HG03575 (cell line): Measurements from ENCODE around the gene IGSF23.
"Not testable (repeated sequence)": the region's sequence is repeated elsewhere in the genome, so short reads cannot be mapped to it uniquely, and the experiment has no call there.

ENCODE experiments used
- ATAC-seq: cut with Tn5 transposase; IDR thresholded peaks from one replicate; pipeline ENCODE4 v1.9.1; 2021; ENCODE audit not compliant: unreplicated experiment, insufficient number of reproducible peaks, low FRiP score; ENCODE audit errors: extremely low read depth

IGSF23 gene

DNA sequence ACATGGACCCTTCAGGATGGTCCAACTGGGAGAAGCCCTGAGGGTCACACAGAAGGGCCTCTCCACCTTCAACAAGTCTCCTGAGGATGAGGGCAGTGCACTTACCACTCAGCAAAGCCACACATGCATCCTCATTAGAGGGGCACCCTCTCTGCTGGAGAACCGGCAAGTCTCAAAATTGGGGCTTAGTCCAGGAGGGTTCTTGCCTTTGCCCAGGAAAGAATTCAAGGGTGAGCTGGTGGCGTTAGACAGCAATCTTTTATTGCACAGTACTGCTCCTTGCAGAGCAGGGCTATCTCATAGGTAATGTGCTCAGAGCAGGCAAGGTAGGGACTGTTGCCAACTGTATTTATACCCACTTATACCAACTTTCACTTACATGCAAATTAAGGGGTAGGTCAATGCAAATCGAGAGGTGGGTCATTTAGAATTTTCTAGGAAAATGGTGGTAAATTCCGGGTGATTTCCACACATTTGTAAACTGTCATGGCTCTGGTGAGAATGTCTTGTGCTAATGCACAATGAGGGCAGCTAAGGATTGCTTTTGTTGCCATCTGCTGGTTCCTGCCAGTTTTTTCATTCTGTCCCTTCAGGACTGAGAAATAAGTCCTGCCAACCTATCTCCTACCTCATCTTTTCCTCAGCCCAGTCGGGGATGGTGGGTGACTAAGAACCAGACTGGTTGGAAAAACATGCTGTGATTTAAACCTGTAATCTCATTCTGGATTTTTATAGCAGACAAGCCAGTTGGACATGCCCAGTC is 27.8 kb upstream of the IGSF23 start:
- ATAC-seq: no peak

- no peak for ATAC-seq
Observed at GRCh38 chr19:44587963-44588770, 25.2 kb upstream of the IGSF23 start.

- ATAC-seq: no peak
Observed at GRCh38 chr19:44588771-44589112, 24.6 kb upstream of the IGSF23 start.

DNA sequence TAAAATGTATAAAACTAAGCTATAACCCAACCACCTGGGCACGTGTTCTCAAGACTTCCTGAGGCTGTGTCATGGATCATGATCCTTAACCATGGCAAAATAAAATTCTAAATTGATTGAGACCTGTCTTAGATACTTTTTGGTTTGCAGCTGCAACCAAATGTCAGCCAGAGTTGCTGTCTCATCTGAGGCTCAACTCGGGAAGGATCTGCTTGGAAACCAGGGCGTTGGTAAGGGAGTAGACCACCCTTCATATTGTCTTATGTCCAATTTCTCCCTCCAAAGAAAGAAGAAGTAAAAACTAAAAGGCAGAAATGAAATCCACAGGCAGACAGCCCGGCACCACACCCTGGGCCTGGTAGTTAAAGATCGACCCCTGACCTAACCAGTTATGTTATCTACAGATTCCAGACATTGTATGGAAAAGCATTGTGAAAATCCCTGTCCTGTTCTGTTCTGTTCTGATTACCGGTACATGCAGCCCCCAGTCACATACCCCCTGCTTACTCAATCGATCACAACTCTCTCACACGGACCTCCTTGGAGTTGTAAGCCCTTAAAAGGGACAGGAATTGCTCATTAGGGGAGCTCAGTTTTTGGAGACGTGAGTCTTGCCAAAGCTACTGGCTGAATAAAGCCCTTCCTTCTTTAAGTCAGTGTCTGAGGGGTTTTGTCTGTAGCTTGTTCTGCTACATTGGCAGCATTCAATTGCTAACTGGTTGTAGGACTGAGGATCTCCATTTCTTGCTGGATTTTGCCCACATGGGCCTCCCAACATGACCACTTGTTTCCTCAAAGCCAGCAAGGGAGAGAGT is 22.9 kb upstream of the IGSF23 start:
- ATAC-seq: no peak

- ATAC-seq: not testable (repeated sequence)
Observed at GRCh38 chr19:44591340-44591993, 21.9 kb upstream of the IGSF23 start.

DNA sequence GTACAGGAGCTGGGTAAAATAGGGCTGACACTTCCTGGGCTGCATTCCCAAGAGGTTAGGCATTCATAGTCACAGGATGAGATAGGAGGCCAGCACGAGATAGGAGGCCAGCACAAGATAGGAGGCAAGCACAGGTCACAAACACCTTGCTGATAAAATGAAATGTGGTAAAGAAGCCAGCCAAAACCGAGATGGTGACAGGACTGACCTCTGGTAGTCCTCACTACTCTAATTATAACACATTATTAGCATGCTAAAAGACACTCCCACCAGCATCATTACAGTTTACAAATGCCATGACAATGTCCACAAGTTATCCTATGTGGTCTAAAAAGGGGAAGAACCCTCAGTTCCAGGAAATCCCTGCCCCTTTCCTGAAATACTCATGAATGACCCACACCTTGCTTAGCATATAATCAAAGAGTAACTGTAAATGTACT is 20.9 kb upstream of the IGSF23 start:
- ATAC-seq: no peak

- no peak for ATAC-seq
Observed at GRCh38 chr19:44593294-44593693, 20.1 kb upstream of the IGSF23 start.

GRCh38 chr19:44593866-44594266 is 19.5 kb upstream of the IGSF23 start:
- ATAC-seq: not testable (repeated sequence)

DNA sequence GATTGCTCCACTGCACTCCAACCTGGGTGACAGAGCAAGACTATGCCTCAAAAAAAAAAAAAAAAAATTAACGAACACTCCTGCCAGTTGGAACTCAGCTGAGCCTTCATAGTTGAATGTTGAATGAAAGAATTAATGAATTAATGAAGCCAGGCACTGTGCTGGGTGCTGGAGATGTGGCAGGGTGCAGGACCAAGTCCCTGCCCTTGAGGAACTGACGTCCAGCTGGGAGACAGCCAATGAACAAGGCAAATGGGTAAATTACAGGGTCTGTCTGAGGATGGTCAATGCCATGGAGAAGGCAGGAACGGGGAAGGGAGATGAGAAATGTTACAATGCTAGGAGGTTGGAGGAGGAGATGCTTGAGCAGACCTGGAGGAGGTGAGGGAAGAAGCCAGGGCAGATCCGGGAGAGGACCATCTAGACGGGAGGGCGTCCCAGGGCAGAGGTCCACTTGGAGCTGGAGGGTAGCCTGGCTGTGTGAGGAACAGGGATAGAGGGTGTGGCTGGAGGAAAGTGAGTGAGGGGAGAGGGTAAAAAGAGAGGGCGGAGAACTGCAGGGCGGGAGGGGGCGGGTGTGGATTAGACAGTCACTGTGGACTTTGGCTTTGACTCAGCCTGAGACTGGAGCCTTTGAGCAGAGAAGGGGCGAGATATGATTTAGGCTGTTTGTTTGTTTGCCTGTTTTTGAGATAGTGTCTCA is 16.8 kb upstream of the IGSF23 start:
- no peak for ATAC-seq

DNA sequence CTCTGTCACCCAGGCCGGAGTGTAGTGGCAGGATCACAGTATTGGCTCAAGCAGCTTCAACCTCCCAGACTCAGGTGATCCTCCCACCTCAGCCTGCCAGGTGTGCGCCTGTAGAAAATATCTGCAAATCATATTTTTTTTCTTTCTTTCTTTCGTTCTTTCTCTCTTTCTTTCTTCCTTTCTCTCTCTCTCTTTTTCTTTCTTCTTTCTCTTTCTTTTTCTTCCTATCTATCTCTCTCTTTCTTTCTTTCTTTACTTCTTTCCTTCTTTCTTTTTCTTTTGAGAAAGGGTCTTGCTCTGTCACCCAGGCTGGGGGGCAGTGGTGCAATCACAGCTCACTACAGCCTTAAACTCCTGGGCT is 16.3 kb upstream of the IGSF23 start:
- no peak for ATAC-seq

DNA sequence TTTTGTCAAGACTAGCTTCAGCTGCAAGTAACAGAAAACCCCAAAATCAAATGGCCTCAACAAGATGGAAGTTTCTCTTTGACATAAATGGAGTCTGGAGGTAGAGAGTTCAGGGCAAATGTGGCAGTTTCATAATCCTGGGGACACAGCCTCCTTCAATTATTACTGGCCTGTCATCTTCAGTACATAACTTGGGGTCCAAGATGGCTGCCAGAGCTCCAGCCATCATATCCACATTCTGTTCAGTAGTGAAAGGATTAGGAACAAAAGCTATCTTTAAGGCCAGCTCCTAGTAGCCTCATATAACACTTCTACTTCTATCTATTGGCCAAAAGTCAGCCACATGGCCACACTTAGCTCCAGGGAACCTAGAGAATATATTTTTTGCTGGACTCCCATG is 15.0 kb upstream of the IGSF23 start:
- ATAC-seq: no peak

DNA sequence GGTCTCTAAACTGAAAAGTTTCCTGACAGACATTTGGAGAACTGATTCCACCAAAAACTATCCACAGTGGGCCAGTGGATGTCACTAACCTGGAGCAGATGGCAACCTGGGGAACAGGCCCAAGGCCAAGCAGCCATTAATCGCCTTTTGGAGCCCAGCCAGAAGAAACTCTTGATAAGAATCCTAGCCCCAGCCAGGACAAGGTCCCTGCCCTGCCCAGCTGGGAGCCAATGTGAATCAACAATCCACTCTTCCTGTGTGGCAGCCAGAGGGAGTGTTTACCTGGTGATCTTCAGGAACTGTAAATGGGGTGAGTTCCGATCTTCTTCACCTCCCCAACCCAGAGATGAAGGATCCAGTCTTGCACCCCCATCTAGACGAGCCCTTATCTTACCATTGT is 14.5 kb upstream of the IGSF23 start:
- no peak for ATAC-seq

DNA sequence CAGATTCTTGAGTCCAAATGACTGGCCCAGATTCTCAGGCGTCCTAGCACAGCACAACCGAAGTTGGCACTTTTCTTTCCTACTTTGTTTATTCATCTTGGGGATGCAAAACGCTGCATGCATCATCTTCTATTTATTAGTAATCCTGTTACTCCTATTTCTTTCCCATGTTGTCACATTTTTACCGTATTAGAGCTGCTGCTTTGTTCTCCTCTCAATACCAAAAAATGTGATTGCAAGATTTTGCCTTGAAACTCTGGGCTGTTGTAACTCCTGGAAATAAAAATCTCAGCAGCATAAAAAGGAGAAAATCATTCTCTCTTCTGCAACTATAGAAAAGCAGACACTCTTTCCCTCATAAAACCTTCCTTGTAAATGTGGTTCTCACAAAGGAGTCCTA is 12.9 kb upstream of the IGSF23 start:
- no peak for ATAC-seq

GRCh38 chr19:44602081-44602480 is 11.3 kb upstream of the IGSF23 start:
- ATAC-seq: no peak

- no peak for ATAC-seq
Observed at GRCh38 chr19:44603201-44603945, 10.0 kb upstream of the IGSF23 start.

DNA sequence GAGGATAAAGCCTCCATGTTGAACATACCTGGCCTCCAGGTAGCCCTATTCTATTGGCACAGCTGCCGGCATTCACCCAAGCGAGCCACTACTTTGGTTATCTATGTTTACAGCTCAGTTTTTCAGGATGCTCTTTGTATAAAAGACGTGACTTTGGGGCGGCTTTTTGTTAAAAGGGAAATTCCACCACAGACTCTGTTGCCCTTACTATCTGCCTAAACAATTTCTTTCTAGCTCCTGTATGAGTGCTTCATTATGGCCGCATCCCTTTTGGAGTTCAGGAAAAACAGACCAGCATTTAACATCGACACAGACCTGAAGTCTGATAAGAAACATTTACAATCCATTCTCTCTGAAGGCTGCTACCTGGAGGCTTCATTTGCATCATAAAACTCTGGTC is 9.1 kb upstream of the IGSF23 start:
- no peak for ATAC-seq

DNA sequence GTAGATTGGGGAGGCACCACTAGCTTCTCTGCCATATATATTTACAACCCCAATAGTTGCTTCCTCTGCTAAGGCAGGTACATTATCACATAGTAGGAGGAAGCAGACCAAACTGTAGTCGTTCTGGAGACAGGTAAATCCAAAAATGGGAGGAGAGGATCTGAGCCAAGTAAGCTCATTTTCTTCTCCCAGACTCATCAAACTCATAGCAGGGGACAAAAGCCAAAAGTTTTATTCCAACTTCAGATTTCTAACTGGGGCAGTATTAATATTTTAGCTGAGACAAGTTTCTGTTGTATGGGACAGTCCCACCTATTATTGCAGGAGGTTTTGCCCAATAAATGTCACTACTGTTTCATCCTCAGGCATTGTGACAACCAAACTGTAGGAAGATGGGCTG is 7.8 kb upstream of the IGSF23 start:
- ATAC-seq: no peak

DNA sequence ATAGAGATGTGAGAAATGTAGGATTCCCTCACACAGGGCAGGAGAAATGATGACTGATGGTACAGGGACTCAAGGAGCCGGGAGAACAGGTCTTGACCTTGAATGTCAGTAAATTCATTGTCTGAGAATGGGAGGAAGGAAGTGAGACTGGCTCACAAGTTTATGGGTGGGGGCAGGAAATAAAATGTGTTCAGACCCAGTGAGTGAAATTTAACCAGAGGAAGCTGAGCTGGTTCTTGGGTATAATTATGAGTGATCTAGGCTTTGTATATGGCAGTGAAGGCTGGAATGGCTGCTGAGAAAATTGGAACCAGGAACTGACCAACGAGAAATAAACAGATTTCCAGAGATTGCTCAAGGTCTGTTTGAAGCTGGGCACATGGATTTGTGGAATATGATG is 6.3 kb upstream of the IGSF23 start:
- no peak for ATAC-seq
